ENCODE data around the gene LRMDA.

The LRMDA gene

GRCh38 chr10:75484717-75485116 is 53.3 kb downstream of the LRMDA start:
- TF ChIP-seq CTCF (IDR thresholded peaks at IDR 0.05; ENCODE audit: low read depth, low read length, missing control alignments): no peak
- no peak for DNase-seq (ENCODE audit: low read depth)
- no peak overlapping the region for H3K4me3 ChIP-seq (ENCODE audit: low read depth, low read length)

- H3K4me3 ChIP-seq (ENCODE audit: low read depth, low read length): no peak overlapping the region
- no peak for DNase-seq (ENCODE audit: low read depth)
- TF ChIP-seq CTCF (IDR thresholded peaks at IDR 0.05; ENCODE audit: low read depth, low read length, missing control alignments): no peak
Measured at GRCh38 chr10:75486591-75486990, 55.2 kb downstream of the LRMDA start.

- DNase-seq (ENCODE audit: low read depth): no peak
- H3K4me3 ChIP-seq (ENCODE audit: low read depth, low read length): no peak overlapping the region
- TF ChIP-seq CTCF (IDR thresholded peaks at IDR 0.05; ENCODE audit: low read depth, low read length, missing control alignments): no peak
Measured at GRCh38 chr10:75487087-75487754, 55.8 kb downstream of the LRMDA start.

- TF ChIP-seq CTCF (IDR thresholded peaks at IDR 0.05; ENCODE audit: low read depth, low read length, missing control alignments): no peak
- no peak for DNase-seq (ENCODE audit: low read depth)
- H3K4me3 ChIP-seq (ENCODE audit: low read depth, low read length): no peak overlapping the region
Measured at GRCh38 chr10:75487755-75488125, 56.3 kb downstream of the LRMDA start.

- DNase-seq (ENCODE audit: low read depth): no peak
- no peak for TF ChIP-seq CTCF (IDR thresholded peaks at IDR 0.05; ENCODE audit: low read depth, low read length, missing control alignments)
- no peak overlapping the region for H3K4me3 ChIP-seq (ENCODE audit: low read depth, low read length)
Measured at GRCh38 chr10:75492173-75492925, 60.9 kb downstream of the LRMDA start.

- no peak for DNase-seq (ENCODE audit: low read depth)
- TF ChIP-seq CTCF (IDR thresholded peaks at IDR 0.05; ENCODE audit: low read depth, low read length, missing control alignments): no peak
- no peak overlapping the region for H3K4me3 ChIP-seq (ENCODE audit: low read depth, low read length)
Measured at GRCh38 chr10:75493464-75493863, 62.0 kb downstream of the LRMDA start.
